GM18505 (cell line): Measurements from ENCODE around the gene ELP2.
"Not testable (repeated sequence)": the region's sequence is repeated elsewhere in the genome, so short reads cannot be mapped to it uniquely, and the experiment has no call there.

Source experiments
- ATAC-seq: cut with Tn5 transposase; IDR thresholded peaks from one replicate; pipeline ENCODE4 v1.9.1; 2021; ENCODE audit not compliant: unreplicated experiment
- POLR2A ChIP-seq: IDR thresholded peaks from 4 replicates; pipeline ENCODE4 v1.6.1; 2011; ENCODE audit warnings: borderline replicate concordance; ENCODE audit not compliant: insufficient read depth, insufficient read length; ENCODE audit errors: extremely low read depth

Gene ELP2

DNA sequence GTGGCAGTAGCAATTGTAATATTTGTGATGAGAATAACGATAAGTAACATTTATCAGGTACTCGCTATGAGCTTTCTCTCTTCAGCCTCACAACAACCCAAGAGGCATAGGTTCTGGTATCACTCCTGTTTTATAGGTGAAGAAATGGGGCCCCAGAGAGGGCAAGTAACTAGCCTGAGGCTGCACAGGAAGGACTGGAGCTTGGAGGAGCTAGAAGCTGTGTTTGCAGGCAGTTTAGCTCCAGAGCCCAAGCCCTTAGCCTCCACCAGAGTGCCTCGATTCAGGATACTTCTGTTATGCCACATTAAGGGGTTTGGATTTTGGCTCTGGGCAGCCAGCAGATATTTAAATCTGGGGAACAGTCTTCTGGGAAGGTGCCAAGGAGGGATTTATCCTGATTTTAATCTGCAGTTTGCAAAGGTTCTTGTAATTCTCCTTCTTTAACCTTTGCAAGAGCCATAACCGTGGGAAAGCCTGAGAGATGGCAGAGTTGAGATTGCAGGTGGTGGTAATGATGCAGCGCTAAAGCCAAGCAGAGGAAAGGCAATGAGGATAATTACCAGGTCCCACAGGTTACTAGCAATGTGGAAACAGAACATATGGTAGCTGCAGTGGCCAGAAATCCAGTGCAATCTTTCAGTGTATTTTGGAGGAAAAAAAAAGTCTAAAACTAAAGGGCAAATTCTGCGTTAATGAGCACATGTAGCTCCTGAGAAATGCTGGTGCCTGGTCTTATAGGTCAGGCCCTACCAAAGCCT is 66.7 kb downstream of the ELP2 start:
- ATAC-seq = no peak
- no peak for TF ChIP-seq POLR2A

DNA sequence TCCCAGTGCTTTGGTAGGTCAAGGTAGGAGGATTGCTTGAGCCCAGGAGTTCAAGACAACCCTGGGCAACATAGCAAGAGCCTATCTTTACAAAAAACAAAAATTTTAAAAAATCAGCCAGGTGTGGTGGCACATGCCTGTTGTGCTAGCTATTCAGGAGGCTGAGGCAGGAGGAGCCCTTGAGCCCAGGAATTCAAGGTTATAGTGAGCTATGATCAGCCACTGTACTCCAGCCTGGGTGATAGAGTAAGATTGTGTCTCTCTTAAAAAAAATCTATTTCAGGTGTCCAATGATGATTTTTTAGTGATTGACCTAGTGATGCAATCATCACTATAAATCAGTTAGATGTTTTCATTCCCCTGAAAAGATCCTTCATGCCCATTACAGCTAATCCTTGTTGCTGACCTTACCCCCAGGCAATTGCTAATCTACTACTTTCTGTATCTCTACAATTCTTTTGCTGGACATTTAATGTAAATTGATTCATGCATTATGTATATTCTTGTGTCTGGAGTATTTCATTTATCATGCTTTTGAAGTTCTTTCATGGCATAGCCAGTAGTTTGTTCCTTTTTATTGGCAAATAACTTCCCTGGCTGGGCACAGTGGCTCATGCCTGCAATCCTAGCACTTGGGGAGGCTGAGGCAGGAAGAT is 67.9 kb downstream of the ELP2 start:
- TF ChIP-seq POLR2A = no peak
- no peak for ATAC-seq

DNA sequence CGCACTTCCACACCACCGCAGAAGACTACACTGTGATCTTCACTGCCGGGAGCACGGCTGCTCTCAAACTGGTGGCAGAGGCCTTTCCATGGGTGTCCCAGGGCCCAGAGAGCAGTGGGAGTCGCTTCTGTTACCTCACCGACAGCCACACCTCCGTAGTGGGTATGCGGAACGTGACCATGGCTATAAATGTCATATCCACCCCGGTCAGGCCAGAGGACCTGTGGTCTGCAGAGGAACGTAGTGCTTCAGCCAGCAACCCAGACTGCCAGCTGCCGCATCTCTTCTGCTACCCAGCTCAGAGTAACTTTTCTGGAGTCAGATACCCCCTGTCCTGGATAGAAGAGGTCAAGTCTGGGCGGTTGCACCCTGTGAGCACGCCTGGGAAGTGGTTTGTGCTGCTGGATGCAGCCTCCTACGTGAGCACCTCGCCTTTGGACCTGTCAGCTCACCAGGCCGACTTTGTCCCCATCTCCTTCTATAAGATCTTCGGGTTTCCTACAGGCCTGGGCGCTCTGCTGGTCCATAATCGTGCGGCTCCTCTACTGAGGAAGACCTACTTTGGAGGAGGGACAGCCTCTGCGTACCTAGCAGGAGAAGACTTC is 70.1 kb downstream of the ELP2 start:
- no peak for TF ChIP-seq POLR2A
- ATAC-seq = no peak

DNA sequence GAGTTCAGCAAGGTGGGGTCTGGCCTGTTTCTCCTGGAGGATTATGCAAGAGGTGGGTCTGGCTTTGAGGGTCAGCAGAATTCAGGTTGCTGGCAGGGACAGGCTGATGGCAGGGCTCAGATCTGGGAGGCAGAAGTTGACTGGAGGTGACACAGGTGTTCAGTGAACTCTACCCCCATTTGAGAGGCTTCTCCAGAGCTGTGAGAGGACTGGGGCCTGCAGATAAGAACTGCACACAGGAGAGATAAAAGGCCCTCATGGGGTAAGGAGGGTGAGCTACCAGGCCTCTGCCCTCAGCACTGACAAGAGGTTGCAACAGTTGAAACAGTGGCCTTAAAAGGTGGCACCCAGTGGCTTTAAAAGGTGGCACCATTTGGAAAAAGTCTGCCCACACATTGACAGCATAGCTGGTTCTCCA is 70.7 kb downstream of the ELP2 start:
- no peak for ATAC-seq
- no peak for TF ChIP-seq POLR2A

DNA sequence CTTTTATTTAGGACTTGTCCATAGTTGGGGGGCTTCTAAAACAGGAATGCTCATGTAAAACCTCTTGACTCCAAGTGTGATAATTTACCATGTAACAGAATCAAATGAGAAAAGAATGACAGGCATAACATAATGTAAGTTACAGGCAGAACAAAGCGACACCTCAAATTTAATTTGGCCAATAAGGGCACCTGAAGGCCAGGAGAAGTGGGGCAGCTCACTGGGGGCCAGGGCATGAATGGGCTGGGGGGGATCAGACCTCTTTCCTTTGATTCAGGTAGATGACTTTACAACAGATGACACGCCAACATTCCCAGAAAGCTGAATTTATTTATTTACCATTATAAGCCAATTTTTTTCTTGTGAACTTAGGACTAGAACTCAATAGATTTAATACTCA is 72.1 kb downstream of the ELP2 start:
- no peak for ATAC-seq
- TF ChIP-seq POLR2A = no peak

DNA sequence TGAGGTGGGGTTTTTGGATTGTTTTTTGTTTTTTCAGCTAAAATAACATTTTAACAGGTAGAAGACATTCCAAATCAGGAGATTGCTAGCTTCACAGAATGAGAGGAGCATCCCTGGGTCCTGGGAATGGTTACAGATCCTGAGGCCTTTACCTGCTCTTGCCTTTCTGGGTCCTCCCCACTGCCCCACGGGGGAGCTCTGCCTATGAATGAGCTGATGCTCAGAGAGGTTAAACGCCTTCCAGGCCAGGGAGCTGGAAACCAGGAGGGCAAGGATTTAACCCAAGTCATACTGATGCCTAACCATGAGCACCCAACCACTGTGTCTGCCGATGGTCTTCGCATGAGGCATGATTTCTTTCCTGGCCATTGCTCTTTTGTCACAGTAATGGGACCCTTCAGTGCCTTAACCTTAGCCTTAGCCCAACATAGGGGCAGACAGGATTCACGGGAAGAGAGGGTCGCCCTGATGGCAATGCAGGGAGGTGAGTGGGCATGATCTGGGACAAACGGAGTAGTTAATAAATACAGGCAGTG is 73.7 kb downstream of the ELP2 start:
- no peak for ATAC-seq
- TF ChIP-seq POLR2A = no peak

DNA sequence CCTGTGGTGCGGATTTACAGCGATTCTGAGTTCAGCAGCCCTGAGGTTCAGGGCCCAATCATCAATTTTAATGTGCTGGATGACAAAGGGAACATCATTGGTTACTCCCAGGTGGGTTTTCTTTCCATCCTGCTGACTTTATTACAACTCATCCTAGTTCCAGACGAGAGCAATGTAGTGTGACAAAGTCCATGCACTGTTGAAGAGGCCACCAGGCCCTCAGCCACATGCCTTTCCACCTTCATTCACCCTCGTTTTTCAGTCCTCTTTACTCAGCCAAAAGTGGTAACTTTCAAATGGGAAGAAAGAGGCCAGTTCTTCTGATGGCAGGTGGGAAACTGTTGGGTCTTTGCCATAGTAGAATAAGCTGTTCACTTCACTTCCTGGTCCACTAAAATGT is 75.5 kb downstream of the ELP2 start:
- no peak for ATAC-seq
- TF ChIP-seq POLR2A = no peak

DNA sequence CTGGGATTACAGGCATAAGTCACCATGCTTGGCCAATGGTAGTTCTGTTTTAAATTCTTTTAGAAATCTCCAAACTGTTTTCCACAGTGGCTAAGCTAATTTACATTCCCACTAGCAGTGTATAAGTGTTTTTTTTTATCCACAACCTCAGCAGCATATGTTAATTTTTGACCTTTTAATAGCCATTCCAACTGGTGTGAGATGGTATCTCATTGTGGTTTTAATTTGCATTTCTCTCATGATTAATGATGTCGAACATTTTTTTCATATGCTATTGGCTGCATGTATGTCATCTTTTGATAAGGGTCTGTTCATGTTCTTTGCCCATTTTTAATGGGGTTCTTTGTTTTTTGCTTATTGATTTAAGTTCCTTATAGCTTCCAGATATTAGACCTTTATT is 77.6 kb downstream of the ELP2 start:
- no peak for TF ChIP-seq POLR2A
- ATAC-seq = no peak

DNA sequence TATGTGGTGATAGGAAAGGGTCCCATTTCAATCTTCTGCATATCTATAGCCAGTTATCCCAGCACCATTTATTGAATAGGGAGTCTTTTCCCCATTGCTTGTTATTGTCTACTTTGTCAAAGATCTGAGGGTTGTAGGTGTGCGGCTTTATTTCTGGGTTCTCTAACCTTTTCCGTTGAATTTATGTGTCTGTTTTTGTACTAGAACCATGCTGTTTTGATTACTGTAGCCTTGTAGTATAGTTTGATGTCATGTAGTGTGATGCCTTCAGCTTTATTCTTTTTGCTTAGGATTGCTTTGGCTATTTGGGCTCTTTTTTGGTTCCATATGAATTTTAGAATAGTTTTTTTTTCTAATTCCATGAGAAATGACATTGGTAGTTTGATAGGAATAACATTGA is 78.3 kb downstream of the ELP2 start:
- ATAC-seq = not testable (repeated sequence)

DNA sequence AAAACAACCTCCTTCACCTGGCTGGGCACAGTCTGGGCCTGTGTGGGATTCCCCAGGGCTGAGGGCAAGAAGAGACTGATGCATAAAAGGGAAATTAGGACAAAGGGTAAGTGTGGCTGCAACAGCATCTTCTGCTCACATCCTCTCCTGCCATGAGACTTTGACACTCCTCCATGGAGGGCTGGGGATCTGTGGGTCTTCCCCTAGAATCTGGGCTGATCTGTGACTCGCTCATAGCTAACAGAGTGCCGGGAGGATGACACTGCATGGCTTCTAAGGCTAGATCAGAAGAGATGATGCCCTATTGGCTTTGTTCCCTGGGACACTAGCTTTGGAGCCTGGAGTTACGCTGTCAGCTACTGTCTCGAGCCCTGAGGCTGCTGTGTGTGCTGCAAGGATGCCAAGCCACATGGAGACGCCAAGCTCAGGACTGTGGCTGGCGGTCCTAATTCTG is 81.9 kb downstream of the ELP2 start:
- no peak for ATAC-seq
- TF ChIP-seq POLR2A = no peak

DNA sequence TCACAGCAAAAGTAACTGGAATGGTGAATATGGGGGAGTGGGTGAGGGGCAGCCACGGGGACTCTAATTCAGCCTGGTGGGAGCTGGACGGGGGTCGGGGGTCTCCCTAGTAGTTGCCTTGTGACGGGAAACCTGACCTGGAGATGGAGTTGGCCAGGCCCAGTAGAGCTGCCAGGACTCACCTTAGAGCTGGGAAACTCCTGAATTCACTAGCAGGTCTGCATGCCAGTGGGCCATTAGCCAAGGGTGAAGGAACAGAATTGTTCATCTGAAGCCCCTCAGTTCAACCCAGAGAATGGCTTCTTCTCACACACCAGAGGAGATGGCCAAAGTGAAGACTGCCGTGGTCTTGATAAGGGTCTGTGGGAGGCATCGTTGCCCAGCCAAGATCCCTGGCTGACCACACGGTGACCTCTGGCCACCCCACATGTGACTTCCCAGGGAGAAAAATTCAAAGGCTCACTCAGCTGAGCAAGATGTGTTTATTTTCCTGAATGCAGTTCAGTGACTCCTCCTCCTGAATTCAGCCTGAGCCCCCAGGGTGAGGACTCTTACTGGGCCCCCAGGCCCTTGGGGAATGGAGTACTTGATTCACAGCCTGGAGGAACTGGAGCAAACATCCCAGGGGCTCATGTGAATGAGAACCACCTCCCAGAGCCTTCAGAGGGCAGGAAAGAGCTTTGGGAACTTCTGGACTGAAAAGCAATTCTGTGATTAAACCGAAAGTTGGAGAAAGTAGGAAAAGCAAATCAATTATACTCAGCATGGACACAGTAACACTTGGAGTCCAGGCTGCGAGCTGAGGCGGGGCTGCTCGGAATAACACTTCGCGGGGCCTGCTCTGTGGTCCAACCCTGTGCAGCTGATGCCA is 82.8 kb downstream of the ELP2 start:
- no peak for ATAC-seq
- TF ChIP-seq POLR2A = no peak

DNA sequence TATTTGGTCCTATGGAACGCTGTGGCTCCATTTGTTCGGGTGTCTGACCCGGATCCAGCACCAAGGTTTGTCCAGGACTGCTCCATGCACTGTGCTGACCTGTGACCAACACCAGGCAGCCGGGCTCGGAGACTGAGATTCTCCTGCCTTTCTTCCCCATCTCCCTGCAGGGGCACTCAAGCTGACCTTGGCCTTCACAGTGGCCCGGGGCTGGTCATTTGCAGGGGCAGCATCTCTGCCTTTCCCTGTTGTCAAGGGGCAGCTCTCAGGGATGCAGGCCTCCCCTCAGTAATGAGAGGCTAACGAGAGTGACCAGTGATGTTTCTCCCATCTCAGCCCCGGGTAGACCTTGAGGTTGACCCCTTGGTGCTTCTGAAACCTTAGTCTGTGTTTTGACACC is 85.1 kb downstream of the ELP2 start:
- TF ChIP-seq POLR2A = no peak
- no peak for ATAC-seq

DNA sequence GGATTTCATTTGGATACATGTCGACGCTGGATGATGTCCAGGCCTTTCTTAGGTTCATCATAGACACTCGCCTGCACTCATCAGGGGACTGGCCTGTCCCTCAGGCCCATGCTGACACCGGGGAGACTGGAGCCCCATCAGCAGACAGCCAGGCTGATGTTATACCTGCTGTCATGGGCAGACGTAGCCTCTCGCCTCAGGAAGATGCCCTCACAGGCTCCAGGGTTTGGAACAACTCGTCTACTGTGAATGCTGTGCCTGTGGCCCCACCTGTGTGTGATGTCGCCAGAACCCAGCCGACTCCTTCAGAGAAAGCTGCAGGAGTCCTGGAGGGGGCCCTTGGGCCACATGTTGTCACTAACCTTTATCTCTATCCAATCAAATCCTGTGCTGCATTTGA is 85.9 kb downstream of the ELP2 start:
- no peak for TF ChIP-seq POLR2A
- ATAC-seq = no peak

DNA sequence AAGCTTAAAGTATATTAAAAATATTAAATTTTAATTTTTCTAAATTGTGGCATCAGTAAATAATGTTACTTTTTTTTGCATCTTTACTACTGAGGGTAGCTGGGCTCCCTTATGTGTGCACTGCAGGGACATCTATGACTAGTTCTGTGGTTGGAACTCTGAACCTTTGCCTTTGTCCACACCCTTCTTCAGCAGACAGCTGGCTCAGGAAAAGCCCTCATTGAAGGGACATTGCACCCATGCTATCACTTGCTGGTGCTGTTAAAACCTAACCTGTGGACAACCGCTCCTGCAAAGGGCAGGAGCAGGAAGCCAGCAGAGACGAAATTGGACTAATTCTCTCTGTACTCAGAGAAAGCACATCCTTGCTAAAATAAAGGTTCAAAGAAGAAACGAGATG is 87.6 kb downstream of the ELP2 start:
- ATAC-seq = no peak
- TF ChIP-seq POLR2A = no peak

DNA sequence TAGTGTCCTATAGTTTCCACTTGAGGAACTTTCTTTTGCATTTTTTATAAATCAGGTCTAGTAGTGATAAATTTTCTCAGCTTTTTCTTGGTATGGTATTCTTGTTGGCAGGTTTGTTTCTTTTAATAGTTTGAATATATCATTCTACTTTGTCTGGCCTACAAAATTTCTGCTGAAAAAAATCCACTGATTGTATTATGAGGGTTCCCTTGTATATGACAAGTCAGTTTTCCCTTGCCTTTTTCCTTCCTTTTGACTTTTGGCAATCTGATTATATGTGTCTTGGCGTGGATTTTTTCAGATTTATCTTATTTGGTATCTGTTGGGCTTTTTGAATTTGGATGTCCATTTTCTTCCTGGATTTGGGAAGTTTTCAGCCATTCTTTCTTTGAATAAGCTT is 99.5 kb downstream of the ELP2 start:
- TF ChIP-seq POLR2A = no peak
- ATAC-seq = no peak
